AG10803 (cell line): ENCODE data around the gene SREBF2.

ENCODE experiments used
- DNase-seq: peaks from one replicate; pipeline ENCODE4 v3.0.0; 2010; ENCODE audit warnings: low read depth
- H3K4me3 ChIP-seq: 2 replicates; pipeline ENCODE4 v1.5.1; 2011; ENCODE audit warnings: mild to moderate bottlenecking, low read length, control low read depth
- TF ChIP-seq, protein P1 (sequence below): conservative IDR thresholded peaks from 2 replicates; pipeline ENCODE4 v1.5.1; 2011; ENCODE audit warnings: mild to moderate bottlenecking, low read length, control low read depth, inconsistent platforms

The SREBF2 gene

DNA sequence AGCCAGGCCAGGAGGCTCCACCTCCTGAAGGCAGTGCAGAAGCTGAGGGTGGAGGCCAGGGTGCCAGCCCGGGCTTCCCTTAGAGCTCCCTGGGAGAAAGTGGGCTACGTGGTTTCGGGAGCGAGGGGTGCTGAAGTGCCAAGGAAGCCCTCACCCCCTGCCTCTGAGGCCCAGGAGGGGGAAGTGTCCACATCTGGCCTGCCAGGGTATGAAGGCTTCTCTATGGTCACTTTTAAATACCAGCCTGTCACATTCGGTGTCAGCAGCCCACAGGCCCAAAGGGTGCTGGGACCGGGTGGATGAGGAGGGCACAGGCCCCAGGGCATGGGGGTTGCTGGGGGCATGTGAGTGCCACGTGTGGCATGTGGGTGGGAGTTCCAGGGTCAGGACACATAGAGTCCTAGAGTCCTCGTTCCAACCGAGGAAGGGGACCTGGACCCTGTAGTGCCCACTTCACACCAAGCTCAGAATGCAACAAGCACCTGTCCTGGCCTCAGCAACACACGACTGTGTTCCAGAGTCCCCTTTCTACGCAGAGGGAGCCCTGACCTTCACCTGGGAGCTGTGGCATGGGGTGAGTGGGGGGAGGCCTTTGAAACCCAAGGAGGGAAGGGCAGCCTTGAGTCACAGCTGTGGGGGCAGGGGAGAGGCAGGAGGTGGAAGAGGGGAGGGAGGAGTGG lies 80.3 kb downstream of the SREBF2 start:
- H3K4me3 ChIP-seq = no peak overlapping the region
- DNase-seq = no peak
- TF ChIP-seq, protein P1, sequence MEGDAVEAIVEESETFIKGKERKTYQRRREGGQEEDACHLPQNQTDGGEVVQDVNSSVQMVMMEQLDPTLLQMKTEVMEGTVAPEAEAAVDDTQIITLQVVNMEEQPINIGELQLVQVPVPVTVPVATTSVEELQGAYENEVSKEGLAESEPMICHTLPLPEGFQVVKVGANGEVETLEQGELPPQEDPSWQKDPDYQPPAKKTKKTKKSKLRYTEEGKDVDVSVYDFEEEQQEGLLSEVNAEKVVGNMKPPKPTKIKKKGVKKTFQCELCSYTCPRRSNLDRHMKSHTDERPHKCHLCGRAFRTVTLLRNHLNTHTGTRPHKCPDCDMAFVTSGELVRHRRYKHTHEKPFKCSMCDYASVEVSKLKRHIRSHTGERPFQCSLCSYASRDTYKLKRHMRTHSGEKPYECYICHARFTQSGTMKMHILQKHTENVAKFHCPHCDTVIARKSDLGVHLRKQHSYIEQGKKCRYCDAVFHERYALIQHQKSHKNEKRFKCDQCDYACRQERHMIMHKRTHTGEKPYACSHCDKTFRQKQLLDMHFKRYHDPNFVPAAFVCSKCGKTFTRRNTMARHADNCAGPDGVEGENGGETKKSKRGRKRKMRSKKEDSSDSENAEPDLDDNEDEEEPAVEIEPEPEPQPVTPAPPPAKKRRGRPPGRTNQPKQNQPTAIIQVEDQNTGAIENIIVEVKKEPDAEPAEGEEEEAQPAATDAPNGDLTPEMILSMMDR = no peak

DNA sequence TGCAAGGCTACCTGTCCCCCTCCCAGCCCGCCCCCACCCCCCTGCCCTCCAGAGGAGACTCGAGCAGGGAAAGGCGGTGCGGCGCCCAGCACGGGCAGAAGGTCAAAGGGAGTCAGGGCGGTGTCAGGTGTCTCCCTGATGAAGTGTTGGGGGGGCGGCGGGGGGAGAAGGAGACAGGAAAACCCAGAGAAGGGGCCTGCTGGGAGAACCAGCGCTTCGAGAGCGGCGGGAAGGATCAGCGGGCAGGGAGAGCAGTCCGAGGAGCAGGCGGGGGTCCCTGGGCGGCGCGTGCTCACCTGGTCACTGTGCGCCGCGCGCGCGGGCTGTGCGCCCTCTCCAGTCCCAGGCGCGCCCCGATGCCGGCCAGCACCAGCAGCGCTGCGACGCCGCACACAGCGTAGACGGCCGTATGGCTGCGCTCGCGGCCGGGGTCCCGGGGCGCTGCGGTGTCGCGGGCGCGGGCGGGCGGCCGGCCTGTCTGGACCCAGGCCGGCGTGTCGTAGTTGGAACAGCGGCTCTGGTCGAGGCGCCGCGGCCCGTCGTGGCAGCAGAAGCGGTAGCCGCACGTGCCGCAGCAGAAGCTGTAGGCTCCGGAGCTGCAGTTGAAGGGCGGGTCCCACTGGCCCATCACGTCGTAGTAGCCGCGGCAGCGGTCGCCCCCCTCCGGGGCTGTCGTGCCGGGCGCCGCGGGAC lies 81.1 kb downstream of the SREBF2 start:
- TF ChIP-seq, protein P1 = no peak
- DNase-seq = no peak
- no peak overlapping the region for H3K4me3 ChIP-seq

DNA sequence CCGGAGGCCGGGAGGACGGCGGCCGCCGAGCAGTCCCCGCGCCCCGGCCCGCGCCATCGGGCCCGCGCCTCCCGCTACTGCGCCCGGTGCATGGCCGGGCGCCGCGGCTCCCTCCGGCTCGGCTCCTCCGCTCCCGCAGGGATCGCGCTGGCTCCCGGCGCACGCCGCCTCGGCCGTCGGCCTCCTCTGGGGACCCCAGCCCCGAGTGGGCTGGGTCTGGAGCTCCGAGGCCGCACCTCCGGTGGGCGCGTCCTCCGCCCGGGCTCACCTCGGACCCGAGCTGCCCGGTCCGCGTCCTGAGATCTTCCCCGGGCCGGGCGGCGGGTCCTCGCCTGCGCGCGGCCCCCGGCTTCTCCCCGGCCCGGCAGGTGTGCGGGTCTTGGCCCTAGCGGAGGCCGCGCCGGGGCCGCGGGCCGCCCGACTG lies 81.7 kb downstream of the SREBF2 start:
- TF ChIP-seq, protein P1 = no peak
- H3K4me3 ChIP-seq = no peak overlapping the region
- no peak for DNase-seq

DNA sequence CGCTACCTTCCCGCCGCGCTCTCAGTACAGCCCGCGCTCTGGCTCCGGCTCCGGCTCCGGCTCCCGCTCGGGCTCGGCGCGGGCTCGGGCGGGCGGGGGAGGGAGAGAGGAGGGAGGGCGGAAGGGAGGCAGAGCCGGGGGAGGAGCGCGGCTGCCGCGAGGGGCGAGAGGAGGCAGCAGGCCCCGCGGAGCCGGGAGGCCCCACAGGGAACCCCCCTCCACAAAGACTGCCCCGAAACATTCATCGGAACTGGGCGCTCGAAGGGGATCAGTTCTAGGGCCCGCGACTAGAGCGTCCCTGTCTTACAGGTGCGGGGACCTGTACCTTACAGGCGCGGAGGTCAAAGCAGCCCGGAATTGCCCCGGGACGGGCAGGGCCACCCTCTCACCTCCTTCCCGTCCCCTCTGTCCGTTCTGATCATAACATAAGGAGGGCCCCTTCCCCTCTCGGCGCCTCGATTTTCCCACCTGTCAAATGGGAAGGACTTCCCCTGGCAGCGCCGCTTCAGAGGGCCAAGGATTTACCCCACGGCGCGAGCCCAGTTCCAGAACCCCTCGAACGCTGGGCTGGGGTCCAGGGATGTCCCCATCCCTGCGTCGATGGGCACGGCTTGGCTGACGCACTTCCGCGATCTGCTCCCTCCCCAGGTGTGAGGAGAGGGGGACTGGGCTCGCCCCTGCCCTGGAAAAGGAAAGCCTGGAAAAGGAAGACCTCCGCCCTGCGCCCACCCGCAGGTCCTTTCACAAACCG lies 82.3 kb downstream of the SREBF2 start, which contains the start of gene SHISA8:
SHISA8 (minus strand) TSS at position 40 of the 751 bp plus-strand sequence. CDS start 407 bp downstream, outside the sequence.
- DNase-seq = peak; percentile 16
- TF ChIP-seq, protein P1 = no peak
- no peak within 1 kb of the TSS for H3K4me3 ChIP-seq

DNA sequence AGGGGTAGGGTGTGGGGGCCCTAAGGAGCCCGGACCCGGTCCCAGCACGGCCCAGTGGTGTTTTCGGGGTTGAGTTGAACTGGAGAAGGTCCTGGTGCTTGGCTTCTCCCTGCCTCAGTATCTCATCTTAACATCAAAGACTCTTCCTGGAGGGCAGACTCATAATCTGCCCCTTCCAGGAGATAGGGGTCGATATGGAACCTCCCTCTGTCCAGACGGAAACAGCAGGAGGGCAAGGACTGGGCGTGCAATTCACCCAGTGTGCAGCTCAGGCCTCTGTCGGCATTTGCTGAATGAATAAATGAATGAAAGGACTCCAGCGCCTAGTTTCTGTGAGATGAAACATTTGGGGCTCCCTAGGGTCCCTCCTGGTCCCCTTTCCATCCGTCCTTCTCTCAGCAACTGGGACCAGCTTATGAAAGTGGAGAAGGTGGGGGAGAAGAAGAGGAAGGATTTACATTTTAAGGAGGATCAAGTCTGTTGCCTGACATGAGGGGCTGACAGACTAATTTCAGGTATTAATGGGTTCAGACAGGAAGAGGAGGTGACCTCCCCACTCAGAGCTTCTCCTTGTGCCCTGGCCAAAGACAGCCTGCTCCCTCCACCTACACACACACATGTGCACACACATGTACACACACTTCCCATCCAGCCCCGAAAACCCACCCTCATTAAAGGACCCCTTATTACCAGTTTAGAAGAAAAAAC lies 83.0 kb downstream of the SREBF2 start:
- H3K4me3 ChIP-seq = no peak overlapping the region
- DNase-seq = no peak
- TF ChIP-seq, protein P1 = no peak

DNA sequence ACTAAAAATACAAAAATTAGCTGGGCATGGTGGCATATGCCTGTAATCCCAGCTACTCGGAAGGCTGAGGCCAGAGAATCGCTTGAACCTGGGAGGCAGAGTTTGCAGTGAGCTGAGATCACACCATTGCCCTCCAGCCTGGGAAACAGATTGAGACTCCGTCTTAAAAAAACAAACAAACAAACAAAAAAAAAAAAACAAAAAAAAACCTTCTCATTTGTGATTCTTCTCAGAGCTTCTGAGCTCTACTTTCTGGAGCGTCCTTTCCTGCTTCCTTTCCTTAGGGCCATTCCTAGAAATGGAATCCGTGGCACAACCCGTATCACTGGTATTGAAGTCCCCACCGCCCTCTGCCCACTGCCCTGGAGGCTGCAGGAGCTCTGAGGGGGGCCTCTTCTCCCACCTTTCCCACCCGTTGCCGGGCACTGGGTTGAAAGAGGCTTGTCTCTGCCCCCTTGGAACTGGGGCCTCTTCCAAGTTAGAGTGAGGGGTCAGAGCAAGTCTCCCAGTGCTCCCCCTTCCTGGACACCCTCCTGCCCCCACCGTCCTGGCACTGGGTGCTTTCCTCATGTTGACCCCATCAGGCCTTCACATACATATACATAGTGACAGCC lies 83.9 kb downstream of the SREBF2 start:
- TF ChIP-seq, protein P1 = no peak
- H3K4me3 ChIP-seq = no peak overlapping the region
- DNase-seq = no peak
